HG03520 (cell line): ENCODE results near the gene FOXP4.

Experiments used
- ATAC-seq: cut with Tn5 transposase; IDR thresholded peaks from one replicate; pipeline ENCODE4 v1.9.1; 2021; ENCODE audit warnings: mild to moderate bottlenecking, moderate library complexity; ENCODE audit not compliant: unreplicated experiment

The FOXP4 gene

GRCh38 chr6:41623330-41623729, 77.1 kb downstream of the FOXP4 start:
- ATAC-seq = no peak

- no peak for ATAC-seq
These were observed 78.6 kb downstream of the FOXP4 start for GRCh38 chr6:41624621-41625380.

- no peak for ATAC-seq
These were observed 79.3 kb downstream of the FOXP4 start for GRCh38 chr6:41625442-41625841.

- ATAC-seq = no peak
These were observed 79.8 kb downstream of the FOXP4 start for GRCh38 chr6:41626022-41626421.

GRCh38 chr6:41626917-41627316, 80.7 kb downstream of the FOXP4 start:
- ATAC-seq = no peak

GRCh38 chr6:41629128-41629527, 82.9 kb downstream of the FOXP4 start:
- ATAC-seq = no peak

GRCh38 chr6:41630069-41630468, 83.9 kb downstream of the FOXP4 start:
- ATAC-seq = no peak

- ATAC-seq = no peak
These were observed 84.8 kb downstream of the FOXP4 start for GRCh38 chr6:41630946-41631345.

- no peak for ATAC-seq
These were observed 87.0 kb downstream of the FOXP4 start for GRCh38 chr6:41633056-41633634.

GRCh38 chr6:41634657-41635056, 88.5 kb downstream of the FOXP4 start:
- ATAC-seq = no peak

GRCh38 chr6:41635365-41635764, 89.2 kb downstream of the FOXP4 start:
- no peak for ATAC-seq

- ATAC-seq = no peak
These were observed 90.6 kb downstream of the FOXP4 start for GRCh38 chr6:41636833-41637193.

- no peak for ATAC-seq
These were observed 91.2 kb downstream of the FOXP4 start for GRCh38 chr6:41637194-41638001.

- no peak for ATAC-seq
These were observed 92.1 kb downstream of the FOXP4 start, which contains the start of gene MDFI for GRCh38 chr6:41638002-41638934. Gene MDFI, plus strand, starts transcription at chr6:41638468. Its CDS starts 282 bp downstream, at chr6:41638750.

- no peak for ATAC-seq
These were observed 93.0 kb downstream of the FOXP4 start for GRCh38 chr6:41638935-41639808.

GRCh38 chr6:41639809-41640371, 93.7 kb downstream of the FOXP4 start:
- no peak for ATAC-seq

- no peak for ATAC-seq
These were observed 94.2 kb downstream of the FOXP4 start for GRCh38 chr6:41640426-41640825.

GRCh38 chr6:41641352-41641925, 95.3 kb downstream of the FOXP4 start:
- ATAC-seq = no peak
